Measurements from ENCODE around the gene RBFOX1.

RBFOX1 gene

DNA sequence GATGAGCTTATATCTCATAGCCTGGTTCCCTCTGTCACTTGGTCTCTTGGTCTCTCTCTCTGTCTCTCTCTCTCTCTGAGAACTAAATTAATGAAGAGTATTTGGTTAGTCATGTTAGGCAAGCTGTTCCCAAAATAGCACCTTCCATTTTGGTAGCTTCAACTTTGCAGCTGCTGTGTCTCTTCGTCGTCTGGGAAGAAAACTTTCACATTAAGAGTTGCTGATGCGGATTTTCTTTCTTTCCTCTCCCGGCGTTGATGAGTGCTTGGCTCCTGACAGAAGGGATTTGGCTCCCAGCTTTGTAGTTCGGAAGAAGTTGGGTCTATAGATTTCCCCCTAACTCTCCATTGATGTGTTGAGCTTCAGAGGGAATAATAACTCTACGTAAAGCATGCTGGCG lies at the start of gene RBFOX1:
Gene RBFOX1, plus strand, starts transcription at position 235 of the 400 bp plus-strand sequence.
- DNase-seq, result no peak

DNA sequence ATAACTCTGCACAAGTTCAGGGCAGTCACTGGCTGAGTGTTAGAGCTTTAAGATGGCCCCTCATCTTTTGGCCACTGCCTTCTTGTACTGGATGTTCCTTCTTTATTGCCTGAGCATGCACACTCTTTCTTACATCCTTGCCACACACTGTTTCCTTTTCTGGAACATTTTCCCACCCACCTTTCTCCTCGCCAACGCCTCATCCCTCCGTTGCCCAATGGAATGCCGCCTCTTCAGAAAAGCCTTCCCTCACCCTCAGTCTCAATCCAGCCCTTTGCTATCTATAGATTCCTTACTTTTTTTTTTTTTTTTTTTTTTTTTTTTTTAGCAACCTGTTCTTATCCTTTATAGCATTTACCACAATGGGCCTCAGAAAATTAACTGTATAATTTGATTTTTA lies 47.9 kb upstream of the RBFOX1 start:
- DNase-seq, result no peak

DNA sequence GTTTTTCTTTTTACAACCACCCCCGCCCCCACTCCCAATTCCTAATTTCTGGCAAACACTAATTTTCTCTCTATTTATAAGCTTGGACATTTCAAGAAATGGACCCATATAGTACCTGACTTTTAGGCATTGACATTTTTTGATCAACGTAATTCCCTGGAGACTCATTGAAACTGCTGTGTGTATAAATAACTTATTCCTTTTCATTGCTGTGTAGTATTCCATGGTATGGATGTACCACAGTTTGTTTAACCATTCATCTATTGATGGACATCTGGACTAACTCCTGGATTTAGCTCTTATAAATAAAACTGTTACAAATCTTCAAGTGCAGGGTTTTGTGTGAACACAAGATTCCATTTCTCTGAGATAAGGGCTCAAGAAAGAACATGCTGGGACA lies 47.1 kb upstream of the RBFOX1 start:
- no peak for DNase-seq

DNA sequence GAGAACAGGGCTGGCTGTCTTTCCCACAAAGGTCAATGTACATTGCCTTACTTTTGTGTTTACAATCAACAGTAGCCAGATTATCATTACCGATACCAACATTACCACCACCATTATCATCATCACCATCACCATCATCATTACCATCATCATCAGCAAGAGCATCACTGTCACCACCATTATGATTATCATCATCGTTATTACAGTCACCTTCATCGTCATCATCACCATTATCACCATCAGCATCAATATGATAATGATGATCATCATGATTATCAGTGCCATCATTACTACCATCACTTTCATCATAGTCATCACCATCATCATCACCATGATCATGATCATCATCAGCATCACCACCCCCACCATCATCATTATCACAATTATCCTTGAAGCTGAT lies 43.3 kb upstream of the RBFOX1 start:
- no peak for DNase-seq

- DNase-seq, result no peak
These were observed 42.0 kb upstream of the RBFOX1 start for GRCh38 chr16:7290682-7291081.

DNA sequence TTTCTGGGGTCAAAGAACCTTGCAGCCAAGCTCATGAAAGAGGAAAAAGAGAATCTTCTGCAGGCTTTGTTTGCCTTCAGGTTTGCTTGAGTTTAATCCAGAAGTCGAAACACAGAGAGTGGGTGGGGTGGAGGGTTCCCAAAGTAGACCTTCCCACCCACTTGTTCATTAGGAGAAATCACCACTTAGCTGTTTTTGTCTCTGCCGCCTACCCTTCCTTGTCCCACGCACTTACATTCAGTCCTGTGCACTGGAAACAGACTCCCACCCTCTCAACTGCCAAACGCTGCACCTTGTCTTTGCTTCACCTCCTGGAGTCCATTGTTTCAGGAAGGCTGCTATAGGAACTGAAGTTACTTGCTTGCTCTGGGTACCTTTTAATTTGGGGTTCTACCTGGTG lies 38.6 kb upstream of the RBFOX1 start:
- DNase-seq, result no peak

- no peak for DNase-seq
These were observed 29.5 kb upstream of the RBFOX1 start for GRCh38 chr16:7303052-7303610.

- no peak for DNase-seq
These were observed 28.9 kb upstream of the RBFOX1 start for GRCh38 chr16:7303660-7304200.

GRCh38 chr16:7304279-7304678 lies 28.4 kb upstream of the RBFOX1 start:
- DNase-seq, result no peak

- no peak for DNase-seq
These were observed 27.7 kb upstream of the RBFOX1 start for GRCh38 chr16:7304958-7305357.

DNA sequence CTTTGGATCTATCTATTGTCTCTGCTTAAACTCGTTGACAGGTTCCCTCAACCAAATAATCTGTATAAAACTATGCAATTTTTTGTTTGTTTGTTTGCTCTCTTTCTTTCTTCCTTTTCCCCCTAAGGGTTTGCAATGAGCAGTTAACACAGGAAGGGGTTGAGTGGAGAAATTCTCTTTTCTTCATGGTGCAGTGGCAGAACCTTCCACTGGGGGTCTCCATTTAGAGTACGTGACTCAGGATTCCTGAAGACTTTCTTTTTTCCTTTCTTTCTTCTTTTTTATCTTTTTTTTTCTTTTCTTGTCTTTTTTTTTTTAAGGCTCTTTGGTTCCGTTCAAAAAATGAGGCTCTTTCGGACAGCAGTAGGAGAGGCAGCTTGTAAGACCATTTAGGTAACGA lies 19.5 kb upstream of the RBFOX1 start:
- no peak for DNase-seq

- no peak for DNase-seq
These were observed 18.5 kb upstream of the RBFOX1 start for GRCh38 chr16:7314163-7314562.

DNA sequence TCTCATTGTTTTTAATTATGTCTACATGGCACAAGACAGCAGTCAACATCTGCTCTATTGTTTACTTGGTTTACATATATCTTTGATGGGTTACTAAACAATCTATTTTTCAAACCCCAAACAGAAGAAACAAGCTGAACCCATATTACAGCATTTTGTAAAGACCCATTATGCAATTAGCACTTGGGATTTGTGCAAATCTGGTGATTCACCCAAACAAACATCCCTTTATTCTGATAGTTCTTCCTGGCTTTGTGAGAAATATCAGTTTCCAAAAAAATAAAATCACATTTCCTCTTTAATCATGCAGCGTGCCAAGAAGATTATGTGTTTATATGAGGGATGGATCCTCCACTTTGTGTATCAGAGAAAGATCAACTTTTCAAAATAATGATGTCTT lies 16.8 kb upstream of the RBFOX1 start:
- no peak for DNase-seq

DNA sequence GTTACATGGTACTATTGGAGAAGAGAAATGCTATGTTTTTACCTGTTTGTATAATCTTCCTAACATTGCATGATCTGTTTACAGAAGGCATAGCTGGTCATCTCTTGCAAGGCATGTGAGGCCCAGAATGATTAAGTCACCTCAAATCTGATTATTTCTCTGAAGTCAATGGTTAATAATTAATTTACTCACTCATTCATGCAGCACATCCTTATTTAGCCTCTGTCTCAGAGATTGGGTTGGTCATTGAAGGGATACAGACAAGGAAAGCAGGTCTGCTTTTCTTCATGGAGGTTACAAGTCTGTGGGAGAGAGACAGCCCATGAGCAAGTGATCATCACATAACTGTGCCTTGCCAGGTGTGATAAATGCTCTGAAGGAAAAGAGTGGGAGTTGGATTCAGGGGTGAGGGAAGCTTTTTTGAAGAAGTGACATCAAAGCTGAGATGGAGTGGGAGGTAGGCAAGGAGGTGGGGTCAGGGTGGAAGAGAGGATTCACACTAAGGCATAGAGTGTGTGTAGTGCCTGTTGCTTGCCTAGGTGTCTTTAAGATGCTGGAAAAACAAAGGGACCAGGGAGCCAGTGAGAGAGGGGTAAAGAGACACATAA lies 16.3 kb upstream of the RBFOX1 start:
- no peak for DNase-seq

DNA sequence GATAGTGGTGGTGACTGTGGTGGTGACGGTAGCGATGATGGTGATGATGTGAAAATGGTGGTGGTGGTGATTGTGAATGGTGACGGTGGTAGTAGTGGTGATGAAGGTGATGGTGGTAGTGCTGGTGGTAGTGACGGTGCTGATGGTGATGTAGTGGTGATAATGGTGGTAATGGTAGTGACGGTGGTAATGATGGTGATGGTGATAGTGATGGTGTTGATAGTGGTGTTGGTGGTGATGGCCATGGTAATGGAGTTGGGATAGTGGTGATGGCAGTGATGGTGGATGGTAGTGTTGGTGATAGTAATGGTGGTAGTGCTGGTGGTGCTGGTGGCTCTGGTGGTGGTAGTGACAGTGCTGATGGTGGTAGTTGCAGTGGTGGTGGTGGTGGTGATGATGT lies 14.7 kb upstream of the RBFOX1 start:
- no peak for DNase-seq

DNA sequence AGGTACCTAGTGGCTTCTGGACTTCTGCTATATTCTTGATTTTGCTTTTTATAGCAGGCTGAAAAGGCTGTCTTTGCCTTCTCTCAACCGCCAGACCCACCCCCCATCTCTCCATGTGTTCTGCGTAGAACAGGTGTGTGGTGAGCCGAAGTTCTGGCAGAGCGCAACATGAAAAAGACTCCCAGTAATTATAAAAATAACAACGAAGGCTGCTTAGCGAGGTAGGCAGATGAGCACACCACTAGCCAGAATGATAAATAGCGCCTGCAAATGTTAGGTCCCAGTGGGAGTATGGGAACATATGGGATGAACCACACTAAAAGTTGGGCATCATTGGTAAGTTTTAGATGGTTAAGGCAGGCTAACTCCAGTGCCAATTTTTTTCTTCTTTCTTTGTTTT lies 14.0 kb upstream of the RBFOX1 start:
- no peak for DNase-seq

GRCh38 chr16:7319514-7319913 lies 13.1 kb upstream of the RBFOX1 start:
- no peak for DNase-seq

GRCh38 chr16:7321661-7322060 lies 11.0 kb upstream of the RBFOX1 start:
- DNase-seq, result no peak

- DNase-seq, result no peak
These were observed 8.3 kb upstream of the RBFOX1 start for GRCh38 chr16:7324321-7324720.

DNA sequence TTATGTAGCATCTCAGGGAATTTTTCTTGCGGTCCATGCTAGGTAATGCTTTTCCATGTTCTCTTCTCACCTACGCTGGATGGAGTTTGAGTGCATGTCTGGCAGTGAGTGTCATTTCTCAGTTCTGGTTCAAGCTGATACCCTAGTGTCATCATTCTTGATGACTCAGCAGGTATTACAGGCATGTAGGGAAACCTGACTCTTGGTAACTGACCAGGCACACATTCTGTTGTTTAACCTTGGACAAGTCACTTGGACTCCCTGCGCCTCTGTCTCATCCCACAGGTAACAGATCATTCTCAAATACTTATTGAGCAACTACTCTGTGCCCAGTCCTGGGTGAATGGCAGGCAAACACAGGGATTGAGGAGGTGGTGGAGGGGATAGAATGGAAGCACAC lies 6.8 kb upstream of the RBFOX1 start:
- no peak for DNase-seq

- DNase-seq, result no peak
These were observed 1.9 kb upstream of the RBFOX1 start for GRCh38 chr16:7330709-7331108.

GRCh38 chr16:7331997-7332396 lies 648 bp upstream of the RBFOX1 start:
- no peak for DNase-seq

DNA sequence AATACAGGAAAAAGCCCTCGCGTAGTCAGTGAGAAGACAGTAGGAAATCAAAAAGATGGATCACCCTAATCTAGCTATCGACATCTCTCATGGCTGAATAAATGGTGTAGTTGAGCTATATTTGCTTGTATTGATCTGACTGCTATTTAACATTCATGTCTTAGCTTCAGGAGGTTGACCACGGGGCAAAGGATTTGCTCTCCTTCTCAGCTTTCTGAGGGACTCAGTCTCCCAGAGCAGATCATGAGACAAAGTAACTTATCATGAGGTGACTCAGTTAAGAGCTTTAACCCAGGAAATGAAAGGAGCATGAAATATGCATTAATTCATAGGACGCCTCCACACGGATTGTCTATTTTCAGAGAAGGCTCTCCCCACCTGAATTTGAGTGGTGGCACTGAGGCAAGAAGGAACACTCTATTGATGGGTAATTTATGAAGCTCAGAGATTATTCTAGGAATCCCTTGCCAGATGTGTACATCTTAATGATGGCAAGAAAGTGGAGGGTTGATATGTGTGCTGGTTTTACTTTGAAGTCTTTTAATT lies 608 bp downstream of the RBFOX1 start:
- no peak for DNase-seq

DNA sequence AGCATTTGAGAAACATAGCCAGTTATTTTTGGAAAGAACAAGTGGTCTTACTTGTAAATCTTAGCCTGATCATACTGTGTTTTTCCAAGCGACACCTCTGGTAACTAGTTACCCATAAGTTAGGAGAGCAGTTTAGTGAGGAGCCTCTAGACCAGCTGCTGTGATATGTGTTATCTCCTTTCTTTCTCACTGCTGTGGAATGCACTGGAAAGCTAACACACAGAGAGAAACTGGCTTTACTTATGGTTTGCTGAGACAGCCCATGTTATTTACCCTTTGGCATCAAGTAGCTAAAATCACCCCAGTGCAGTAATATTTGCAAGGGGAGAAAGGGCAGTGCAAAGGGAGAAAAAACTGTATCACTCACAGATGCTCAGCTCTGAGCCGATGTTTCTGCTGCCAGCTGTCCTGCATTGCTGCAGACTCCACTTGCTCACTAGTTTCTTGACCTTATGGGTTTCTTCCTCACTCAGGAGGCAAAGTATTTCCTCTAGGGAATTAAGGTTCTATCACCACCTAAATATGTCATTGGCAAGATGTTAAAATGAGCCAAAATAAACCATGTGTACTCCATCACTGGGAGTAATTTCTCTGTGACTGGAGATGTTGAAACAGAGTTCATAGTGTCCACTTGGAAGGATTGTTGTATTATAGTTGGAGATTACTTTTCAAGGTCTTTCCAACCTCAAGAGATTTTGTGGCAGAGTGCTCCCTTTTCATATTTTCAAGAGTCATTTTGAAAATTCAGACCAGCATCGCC lies 2.3 kb downstream of the RBFOX1 start:
- no peak for DNase-seq
